Measurements from ENCODE around the gene UBE2H. TPM values are rescaled to one million over a fixed set of nuclear protein-coding genes. Genes with fewer than 3 reads are reported as not detected.

Gene UBE2H
- total and polyA plus RNA-seq, 10 of the 15 experiments (the other 5 are each of a cell fraction or from before 2014, with no cell fraction given), result 15.6 to 75.5 (median 32.8) TPM

GRCh38 chr7:129949292-129950133 lies 3.2 kb downstream of the UBE2H start (continued):
- TF ChIP-seq SKIL (IDR thresholded peaks at IDR 0.05; ENCODE audit: low read depth, poor library complexity, severe bottlenecking) (no peak), CHD4 (IDR thresholded peaks at IDR 0.05) (no peak), ATF3 (IDR thresholded peaks at IDR 0.05; ENCODE audit: borderline replicate concordance, extremely low read depth, low read depth, low read length) (no peak), BCL3 (IDR thresholded peaks at IDR 0.05; ENCODE audit: borderline replicate concordance, insufficient read depth, low read depth, low read length, poor library complexity, severe bottlenecking) (no peak), HDAC2 (IDR thresholded peaks at IDR 0.05) (no peak), TAF1 (IDR thresholded peaks at IDR 0.05; ENCODE audit: borderline replicate concordance, low read depth, low read length) (peak; percentile 61; the same call in 1 of the 2 replicates), CREB1 (IDR thresholded peaks at IDR 0.05; ENCODE audit: low read depth) (no peak), CBFB (IDR thresholded peaks at IDR 0.05; ENCODE audit: low read depth) (peak; percentile 73), ESRRA (IDR thresholded peaks at IDR 0.05; ENCODE audit: low read length) (no peak), CREM (IDR thresholded peaks at IDR 0.05; ENCODE audit: low read depth) (peak; percentile 46; the same call in 1 of the 2 replicates), FOXM1 (IDR thresholded peaks at IDR 0.05; ENCODE audit: low read depth, low read length) (no peak), SP1 (IDR thresholded peaks at IDR 0.05; ENCODE audit: low read depth, low read length) (no peak), NR2C2 (IDR thresholded peaks at IDR 0.05; ENCODE audit: borderline replicate concordance, control insufficient read depth, insufficient read length, low read depth) (no peak), PBX3 (IDR thresholded peaks at IDR 0.05; ENCODE audit: insufficient replicate concordance, low read depth, low read length) (peak; percentile 18), RBBP5 (conservative IDR thresholded peaks at IDR 0.05) (no peak), SUZ12 (IDR thresholded peaks at IDR 0.05; ENCODE audit: unreplicated experiment) (no peak), SMAD5 (IDR thresholded peaks at IDR 0.05; ENCODE audit: low read depth) (no peak; the same call in 1 of the 2 replicates), RELB (IDR thresholded peaks at IDR 0.05; ENCODE audit: low read depth) (0 out of 2 replicates have a peak, but pooled peaks have one; percentile 33), KLF5 (IDR thresholded peaks at IDR 0.05; ENCODE audit: partially characterized antibody) (no peak), SIN3A (IDR thresholded peaks at IDR 0.05; ENCODE audit: low read depth, low read length) (peak; percentile 74; the same call in 1 of the 2 replicates)

Data from GM12878 (cell line).